HG03575 (cell line): ENCODE data around the gene ABR.
"Not testable (repeated sequence)": the region's sequence is repeated elsewhere in the genome, so short reads cannot be mapped to it uniquely, and the experiment has no call there.

Source experiments
- ATAC-seq: cut with Tn5 transposase; IDR thresholded peaks from one replicate; pipeline ENCODE4 v1.9.1; 2021; ENCODE audit not compliant: unreplicated experiment, insufficient number of reproducible peaks, low FRiP score; ENCODE audit errors: extremely low read depth

Gene ABR

DNA sequence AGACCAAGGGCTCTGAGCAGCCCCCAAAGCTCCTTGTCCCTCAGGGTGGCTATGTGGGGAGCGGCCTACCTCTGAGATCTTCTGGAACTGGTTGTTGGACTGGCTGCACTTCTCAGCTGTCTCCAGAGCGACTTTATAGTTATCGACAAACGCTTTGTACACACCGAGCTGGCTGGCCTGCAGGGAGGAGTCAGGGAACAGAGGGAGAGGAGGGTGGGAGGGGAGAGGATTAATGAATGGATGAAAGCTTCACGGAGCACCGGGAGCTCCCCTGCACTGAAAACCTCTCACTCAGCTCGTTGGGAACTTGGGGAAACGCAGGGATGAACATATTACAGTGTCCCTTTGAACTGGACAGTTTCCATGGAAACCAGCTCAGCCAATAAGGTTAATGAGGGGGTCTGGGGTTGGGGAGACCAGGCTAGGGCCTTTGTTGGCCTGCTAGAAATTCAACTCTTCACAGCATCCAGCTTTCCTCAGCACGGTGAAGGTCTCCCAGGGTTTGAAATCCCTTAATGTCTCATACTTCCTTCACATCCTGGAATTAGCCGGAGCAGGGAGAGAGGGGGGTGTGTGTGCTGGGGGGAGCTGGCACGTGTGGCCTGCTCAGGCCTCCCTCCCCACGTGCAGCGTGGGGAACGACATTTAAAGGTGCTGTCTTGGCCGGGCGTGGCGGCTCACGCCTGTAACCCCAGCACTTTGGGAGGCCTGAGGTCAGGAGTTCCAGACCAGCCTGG lies 96.2 kb downstream of the ABR start:
- ATAC-seq = no peak

DNA sequence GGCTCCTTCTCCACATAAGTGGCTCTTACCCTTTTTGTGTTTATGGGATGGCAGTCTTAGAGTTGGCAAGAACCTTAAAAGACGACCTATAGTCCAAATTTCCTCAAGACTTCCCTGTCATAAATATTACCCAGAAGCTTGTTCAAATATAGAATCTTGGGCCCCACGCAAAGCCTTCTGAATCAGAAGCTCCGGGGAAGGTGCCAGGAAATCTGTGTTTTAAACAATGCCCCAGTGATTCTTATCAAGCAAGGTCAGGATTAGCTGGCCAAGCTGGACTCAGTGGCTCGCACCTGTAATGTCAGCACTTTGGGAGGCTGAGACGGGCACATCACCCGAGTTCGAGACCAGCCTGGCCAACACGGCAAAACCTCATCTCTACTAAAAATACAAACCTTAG lies 97.2 kb downstream of the ABR start:
- no peak for ATAC-seq

DNA sequence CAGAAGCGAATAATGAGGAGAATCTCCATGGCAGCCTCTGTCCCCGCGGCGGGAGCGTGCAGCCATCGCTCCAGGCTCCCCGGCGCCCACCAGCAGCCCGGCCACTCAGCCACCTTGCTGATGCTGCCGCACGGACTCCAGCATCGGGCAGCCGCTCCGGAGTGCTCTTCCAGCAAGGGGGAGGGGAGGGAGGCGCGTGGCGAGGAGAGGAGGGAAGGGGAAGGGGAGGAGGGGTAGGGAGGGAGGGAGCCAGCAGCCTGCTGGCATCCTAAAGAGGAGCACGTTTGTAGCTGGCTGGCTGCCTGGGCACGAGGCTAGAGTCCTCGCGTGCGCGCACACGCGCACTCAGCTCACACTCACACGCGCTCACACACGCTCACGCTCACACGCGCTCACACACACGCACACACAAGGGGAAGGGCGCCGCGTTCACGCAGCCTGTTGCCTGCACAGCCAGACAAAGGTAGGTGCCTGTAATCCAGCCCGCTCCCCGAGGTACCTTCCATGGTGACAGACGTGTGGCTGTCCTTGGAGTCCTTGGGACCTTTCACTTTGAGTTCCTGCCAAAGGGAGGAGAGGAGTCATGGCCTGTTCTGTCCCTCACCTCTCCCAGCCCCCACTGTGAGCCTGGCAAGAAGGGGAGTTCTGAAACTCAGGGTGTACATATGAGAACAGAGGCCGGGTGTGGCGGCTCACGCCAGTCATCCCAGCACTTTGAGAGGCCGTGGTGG lies 100.8 kb downstream of the ABR start:
- ATAC-seq = no peak

DNA sequence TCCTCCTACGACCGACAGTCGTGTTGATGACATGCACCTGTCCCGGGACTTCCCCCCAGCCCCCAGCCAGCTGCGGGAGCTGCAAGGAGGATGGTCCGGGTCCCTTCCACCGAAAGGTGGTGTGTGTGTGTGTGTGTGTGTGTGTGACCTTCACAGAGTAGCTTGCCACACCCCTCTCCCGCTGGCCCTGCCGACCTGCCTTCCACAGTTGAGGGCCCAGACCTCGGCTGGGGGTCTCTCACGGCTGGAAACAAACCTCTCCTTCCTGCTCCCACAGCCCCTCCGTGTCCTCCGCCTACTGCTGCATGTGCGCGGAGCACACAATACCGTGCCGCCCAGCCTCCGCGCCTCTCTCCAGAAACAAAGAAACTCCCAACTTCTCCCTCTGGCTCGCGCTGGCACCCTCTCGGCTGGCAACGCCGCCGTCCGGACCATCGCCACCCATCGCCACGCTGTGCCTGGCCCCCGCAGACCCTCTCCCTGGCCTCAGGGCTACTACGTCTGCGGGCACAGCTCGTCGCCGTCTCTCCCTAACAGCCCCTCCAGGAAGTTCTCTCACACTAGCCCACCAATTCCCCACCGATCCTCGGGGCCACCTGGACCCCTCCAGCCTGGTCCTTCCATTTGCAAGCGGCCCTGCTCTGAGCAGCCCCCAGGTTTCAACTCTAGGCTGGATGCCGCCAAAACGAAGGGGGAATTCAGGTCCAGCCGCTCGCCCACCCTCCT lies 101.6 kb downstream of the ABR start:
- no peak for ATAC-seq

DNA sequence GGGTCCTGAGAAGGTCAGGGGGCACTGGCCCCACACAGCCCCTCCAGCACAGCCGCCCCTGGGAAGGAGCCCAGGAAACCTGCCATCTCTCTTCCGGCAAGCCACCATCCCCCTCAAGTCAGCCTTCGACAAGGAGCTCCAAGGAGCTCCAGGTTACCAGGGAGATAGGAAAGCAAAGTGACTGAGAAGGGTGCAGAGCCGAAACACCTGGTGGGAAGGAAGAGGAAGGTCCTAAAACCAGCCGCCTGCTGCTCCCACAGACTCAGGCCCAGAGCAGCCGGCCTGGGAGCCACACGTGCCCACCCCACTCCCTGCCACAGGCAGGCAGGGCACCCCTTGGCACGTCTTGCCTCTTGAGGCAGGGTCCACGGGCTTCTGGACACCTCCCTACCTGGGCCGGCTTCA lies 102.2 kb downstream of the ABR start:
- no peak for ATAC-seq

DNA sequence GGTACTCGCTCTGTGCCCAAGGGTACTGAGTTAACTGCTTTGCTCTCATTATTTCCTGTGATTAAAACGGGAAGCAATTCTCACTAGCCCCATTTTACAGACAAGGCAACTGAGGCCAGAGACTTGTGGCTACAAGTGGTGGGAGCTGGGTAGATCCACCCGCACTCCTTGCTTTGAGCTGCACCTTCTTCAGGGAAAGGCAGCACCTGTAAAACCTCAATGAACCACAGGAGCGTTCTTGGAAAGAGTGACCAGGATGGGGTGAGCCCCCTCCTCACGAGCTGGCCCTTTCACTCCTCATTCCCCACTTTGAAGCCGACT lies 102.8 kb downstream of the ABR start:
- no peak for ATAC-seq

DNA sequence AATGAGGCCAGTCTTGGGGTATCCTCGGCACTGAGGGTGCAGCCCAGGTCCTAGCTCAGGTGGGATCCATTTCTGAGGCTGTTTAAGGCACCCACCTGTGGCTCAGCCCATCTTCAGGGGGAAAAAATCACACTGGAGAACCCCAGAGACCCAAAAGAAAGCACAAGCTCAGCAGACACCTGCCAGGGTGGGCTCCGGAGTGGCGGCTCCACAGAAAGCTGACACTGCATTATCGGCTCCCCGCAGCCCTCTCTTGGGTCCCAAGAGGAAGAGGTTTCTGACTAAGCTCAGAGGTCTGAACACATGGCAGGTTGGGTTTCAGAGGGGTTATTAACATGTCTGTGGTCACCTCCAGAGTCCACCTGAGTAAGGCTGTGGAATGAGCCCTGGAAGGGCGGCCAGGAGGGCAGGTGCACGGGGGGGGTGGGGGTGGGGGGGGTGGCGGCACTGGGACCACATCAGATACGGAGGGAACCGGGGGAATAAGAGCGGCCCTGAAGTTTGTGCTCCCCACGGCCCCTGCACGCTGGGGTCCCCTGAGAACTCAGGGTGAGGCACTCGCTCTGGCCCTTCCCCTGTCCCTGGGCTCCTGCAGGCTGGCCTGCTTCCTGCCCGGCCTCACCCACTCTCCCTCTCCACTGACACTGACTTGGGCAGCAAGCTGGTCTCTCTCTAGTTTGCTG lies 103.3 kb downstream of the ABR start:
- no peak for ATAC-seq

DNA sequence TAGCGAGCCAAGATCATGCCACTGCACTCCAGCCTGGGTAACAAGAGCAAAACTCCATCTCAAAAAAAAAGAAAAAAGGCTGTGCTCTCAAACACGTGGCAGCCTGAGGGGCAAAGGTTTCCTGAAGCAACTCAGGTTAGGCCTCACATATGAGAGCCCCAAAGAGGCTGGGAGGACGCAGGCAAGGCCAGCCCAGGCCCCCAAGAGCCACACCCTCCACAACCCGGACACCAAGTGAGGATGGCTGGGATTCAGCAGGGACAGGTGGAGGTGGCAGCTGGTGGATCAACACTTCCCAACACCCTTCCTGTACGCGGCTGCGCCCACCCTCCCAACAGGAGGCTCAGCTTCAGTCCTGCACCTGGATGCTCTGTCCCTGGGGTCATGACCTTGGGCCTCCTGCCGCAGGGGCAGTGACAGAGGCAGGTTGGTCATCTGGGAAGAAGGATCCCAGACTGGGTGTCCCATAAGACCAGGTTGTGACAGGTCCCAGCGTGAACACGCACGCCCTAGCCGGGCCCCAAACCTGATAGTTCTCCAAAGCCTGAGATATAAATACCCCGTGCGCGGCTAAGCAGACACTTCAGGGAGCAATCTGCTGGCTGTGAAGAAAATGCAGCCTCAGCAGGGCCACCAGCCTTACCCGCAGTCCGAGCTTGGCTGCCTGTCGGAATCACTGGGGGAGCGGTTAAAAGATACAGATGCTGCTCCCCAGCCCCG lies 104.7 kb downstream of the ABR start:
- ATAC-seq = no peak

DNA sequence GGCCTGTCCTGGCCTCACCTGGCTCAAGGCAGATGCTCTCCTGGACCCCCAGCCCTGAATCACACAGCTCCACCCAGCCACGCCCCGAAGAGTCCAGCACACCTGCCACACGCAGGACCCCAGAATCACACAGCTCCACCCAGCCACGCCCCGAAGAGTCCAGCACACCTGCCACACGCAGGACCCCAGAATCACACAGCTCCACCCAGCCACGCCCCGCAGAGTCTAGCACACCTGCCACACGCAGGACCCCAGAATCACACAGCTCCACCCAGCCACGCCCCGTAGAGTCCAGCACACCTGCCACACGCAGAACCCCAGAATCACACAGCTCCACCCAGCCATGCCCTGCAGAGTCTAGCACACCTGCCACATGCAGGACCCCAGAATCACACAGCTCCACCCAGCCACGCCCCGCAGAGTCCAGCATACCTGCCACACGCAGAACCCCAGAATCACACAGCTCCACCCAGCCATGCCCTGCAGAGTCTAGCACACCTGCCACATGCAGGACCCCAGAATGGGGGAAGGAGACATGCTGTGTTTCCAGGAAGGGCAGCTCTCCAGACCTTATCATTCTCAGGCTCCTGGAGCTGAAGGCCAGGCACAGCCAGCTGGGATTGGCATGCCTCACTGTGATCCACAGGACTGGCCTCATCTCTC lies 105.7 kb downstream of the ABR start:
- ATAC-seq = not testable (repeated sequence)

GRCh38 chr17:1073241-1073962 lies 106.4 kb downstream of the ABR start:
- ATAC-seq = no peak

DNA sequence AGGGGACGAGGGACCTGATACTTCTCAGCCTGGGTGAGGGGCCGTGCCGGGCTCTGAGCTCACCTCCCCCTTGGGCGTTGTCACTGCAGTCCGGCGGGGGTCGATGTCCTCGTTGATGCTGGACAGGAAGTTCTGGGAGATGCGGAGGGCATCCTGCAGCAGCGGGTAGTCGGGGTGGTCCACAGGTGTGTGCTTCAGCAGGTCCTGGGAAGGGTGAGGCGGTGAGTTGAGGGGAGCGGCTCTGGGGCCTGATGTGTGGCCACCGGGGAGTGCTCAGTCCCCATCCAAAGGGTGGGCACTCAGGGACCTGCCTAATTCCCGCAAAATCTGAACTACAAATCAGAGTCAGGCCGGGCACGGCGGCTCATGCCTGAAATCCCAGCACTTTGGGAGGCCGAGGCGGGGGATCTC lies 107.2 kb downstream of the ABR start:
- no peak for ATAC-seq

DNA sequence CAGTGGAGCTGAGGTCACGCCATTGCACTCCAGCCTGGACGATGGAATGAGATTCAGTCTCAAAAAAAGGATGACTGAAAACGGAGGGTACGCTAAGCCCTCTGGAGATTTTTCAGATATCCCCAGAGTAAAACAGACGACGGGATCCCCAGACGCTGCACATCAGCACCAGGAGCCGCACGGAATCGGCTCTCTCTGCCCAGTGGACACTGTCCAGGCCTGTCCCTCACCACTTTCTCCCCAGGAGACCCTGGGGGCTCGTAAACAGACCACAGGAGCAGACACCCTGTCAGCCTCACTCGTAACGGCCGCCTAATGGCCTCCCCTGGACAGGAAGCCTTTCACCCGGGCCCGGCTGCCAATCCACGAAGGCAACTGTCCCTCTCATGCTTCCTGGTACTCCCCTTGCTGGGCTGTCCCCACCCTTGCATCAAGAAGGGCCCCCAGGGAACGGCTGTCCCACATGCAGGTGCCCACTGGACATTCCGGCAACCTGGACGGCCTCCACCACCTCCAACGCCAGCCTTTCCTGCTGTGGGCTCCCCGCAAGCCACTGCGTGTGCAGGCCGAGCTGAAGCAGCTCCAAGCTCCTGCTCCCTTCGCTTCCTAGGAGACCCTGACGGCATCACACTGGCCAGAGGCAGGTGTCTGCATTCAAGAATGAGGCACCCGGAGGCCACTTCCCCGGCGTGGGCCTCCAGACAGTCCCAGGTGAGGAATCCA lies 108.5 kb downstream of the ABR start:
- ATAC-seq = no peak

DNA sequence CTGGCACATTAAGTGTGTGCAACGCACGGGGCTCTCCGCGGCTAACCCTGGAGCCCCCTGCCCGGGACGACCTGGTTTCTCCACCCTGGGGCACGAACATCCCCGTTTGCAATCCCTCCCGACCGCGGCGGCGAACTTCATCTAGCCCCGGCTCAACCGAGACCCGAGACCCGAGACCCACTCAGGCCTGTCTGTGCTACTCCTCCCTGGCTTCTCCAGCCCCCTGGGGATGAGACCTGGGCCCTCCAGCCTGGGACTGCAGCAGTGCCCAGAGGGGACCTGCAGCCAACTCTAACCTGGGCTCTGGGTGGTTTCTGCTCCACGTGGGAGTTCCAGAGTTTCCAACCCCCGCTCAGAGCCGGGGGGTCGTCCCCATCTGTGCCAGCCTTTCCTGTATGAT lies 109.4 kb downstream of the ABR start:
- no peak for ATAC-seq

DNA sequence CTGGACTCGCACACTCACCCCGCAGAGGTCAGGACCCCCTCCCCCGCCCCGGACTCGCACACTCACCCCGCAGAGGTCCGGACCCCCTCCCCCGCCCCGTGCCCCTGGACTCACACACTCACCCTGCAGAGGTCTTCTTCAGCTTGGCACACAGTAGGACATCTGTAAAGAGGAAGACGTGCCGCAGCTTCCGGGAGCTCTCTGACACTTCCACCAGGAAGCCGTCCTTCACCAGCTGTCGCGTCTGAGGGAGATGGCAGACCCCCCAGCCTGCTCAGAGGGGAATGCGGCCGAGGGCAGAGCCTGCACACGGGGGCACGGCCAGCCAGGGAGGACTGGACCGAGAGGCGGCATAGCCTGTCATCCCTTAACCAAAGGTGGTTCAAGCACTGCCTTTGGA lies 109.9 kb downstream of the ABR start:
- ATAC-seq = no peak

GRCh38 chr17:1068356-1068755 lies 111.4 kb downstream of the ABR start:
- no peak for ATAC-seq

DNA sequence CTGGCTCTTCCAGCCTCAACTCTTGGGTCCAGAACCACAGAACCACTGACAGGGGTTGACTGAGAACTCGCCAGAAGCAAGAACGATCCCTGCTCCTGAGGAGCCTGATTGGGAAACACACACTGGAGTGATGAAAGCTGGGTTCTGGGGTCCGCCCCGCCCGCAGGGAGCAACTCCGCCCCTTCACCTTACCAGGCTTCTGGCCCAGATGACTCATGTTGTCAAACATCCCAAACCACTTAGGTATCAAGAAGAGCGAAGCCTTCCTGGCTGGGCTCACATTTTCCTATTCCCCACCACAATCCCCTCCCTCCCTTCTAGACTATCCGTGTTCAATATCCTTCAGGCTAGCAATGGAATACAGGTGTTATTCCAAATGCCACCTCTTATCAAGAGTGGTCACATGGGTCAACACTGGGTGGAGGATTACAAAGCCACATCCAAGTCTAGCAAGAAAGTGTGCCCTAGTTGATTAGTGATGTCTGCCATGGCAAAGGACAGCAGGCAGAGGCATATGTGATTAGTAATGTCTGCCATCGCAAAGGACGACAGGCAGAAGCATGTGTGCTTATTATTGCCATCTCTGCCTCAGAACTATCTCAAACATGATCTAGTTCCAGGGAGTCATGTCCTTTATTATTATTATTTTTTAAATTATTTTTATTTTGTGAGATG lies 112.4 kb downstream of the ABR start:
- ATAC-seq = no peak

DNA sequence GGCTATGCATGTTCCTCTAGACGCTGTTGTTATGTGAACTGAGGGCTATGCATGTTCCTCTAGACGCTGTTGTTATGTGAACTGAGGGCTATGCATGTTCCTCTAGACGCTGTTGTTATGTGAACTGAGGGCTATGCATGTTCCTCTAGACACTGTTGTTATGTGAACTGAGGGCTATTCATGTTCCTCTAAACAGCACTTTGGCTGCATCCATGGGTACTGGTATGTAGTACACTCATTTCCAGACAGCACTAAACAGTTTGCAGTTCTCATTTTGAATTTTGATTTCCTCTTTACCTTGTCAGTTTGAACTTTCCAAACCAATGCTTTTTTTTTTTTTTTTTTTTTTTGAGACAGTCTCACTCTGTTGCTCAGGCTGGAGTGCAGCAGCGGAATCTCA lies 114.4 kb downstream of the ABR start:
- not testable (repeated sequence) for ATAC-seq
